ENCODE data around the gene P2RY2. TPM values are rescaled to one million over a fixed set of nuclear protein-coding genes. Genes with fewer than 3 reads are reported as not detected.
"Not testable (repeated sequence)": the region's sequence is repeated elsewhere in the genome, so short reads cannot be mapped to it uniquely, and the experiment has no call there.

The P2RY2 gene
- total RNA-seq, 1 donor from 2014 or later = 3.4 TPM

DNA sequence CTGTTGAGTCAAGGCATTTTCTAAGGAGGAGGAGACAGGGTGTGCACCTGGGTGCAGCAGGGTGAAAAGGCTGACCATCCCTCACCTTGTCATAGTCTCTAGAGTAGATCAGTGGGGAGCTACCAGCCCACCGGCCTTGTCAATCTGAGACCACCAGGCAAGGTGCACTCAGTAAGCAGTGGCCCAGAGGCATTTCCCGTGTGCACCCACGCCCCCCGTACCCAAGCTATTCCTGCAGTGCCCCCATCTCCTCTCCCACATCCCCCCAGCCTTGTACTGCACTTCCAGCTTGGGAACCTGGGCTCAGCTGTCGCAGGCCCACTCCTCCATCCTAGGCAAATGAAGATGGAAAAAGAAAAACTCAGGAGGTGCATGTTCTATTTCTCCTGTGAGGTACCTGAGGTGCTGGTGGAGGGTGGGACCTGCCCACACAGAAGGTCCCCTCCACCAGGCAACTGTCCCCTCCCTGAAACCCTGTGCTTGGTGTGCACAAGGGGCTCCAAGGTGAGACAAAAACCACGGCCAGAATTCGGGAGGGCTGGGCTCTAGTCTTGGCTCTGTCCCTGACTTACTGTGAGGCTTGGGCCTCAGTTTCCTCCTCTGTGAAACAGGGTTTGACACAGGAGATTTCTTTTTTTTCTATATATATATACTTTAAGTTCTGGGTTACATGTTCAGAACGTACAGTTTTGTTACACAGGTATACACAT is 8.4 kb downstream of the P2RY2 start:
- DNase-seq (ENCODE audit: low read depth) = no peak

DNA sequence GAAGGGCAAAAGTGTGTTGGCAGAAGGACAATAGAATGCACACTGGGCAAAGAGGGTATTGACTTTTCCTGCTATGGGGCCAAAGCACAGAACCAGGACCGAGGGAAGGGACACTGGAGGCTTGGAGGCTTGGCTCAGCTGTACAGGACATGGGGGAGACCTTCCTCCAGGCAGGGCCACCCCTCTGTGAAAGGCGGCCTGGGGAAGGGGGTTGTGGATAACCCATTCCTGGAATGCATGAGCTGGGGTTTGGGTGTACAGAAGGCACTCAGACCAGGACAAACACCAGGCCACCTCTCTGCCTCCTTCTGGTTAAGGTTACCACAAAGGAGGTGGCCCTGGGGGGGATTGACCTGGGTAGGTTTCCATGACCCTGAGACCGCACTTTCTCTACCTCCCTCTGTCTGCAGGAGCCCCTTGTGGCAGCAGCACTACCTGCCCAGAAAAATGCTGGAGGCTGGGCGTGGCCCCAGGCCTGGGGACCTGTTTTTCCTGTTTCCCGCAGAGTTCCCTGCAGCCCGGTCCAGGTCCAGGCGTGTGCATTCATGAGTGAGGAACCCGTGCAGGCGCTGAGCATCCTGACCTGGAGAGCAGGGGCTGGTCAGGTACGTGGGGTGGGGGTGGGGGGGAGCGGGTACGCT is 9.6 kb downstream of the P2RY2 start:
- DNase-seq (ENCODE audit: low read depth) = no peak

- DNase-seq (ENCODE audit: low read depth) = no peak
Observed at GRCh38 chr11:73228268-73229134, 10.4 kb downstream of the P2RY2 start.

DNA sequence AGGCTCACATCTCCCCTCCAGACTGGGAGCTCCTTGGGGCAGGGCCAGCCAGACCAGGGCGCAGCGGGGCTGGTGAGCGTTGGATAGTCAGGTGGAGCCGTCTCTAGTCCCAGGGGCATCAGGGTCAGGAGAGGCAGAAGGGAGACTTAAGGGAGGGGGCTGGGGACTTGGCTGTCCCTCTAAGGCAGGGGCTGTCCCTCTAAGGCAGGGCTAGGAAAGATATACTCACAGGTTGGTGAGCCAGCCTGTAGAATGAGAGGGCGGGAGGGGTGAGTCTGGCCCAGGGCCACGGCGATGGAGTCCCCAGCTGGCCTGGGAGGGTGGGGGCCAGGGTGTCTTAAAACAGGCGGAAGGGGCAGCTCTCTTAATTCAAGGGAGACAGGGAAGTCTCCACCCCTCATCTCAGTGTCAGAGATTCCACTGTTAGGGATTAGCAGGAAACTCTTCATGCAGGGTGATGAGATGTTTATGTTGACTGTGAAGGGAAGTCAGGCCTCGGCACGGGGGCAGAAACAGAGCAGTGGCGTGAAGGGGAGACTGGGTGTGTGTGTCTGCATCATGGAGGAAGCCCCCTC is 11.3 kb downstream of the P2RY2 start:
- no peak for DNase-seq (ENCODE audit: low read depth)

DNA sequence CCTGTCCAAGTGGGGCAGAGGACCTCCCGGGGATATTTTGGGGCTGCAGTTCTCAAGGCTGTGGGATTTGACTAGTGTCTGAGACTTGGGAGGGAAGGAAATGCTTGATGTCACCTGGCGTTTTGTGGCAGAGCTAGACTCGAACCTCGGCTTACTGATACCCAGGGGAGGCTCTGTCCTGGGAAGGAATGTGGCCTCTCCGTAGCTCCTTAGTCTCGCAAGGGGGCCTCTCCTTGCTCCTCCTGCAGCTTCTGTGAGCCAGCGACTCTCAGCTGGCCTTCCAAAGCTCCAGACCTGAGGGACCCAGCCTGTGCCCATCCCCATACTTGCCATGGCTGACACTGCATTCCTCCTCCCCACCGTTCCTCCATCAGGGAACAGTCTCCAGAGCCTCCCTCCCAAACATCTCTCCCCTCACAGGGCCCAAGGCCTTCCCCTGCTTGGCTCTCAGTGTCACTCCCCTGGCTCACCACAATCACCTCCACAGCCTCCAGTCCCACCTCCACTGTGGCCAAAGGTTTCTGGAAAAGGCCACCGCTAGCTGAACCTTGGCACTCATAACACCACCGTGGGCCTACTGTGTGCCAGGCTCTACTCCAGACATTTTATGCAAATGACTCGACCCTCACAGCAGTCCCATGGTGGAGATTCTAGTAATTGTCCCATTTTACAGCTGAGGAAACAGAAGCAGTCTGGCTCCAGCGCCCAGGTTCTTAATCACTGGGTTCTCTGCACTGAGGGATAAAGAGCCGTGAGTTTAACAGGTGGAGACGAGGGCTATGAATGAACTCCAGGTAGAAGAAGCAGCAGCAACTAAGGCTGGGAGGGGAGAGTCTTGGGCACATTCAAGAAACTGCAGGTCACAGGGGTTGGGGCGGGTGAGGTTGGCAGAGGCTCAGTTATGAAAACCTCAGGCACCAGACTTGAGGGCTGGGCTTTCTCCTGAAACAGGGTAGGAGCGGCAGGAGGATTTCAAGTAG is 12.1 kb downstream of the P2RY2 start:
- no peak for DNase-seq (ENCODE audit: low read depth)

GRCh38 chr11:73230931-73231330 is 12.8 kb downstream of the P2RY2 start:
- DNase-seq (ENCODE audit: low read depth) = no peak

DNA sequence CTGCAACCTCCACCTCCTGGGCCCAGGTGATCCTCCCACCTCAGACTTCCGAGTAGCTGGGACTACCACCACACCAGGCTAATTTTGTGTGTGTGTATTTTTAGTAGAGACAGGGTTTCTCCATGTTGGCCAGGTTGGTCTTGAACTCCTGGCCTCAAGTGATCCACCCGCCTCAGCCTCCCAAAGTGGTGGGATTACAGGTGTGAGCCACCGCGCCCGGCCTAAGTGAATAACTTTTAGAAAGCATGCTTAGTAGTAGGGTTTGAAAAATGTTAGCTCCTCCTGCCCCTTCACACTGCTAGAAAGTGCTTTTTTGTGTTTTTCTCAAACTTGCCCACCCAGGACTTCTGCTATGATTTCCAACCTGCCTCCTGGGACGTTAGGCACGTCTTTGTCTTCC is 14.4 kb downstream of the P2RY2 start:
- DNase-seq (ENCODE audit: low read depth) = not testable (repeated sequence)

DNA sequence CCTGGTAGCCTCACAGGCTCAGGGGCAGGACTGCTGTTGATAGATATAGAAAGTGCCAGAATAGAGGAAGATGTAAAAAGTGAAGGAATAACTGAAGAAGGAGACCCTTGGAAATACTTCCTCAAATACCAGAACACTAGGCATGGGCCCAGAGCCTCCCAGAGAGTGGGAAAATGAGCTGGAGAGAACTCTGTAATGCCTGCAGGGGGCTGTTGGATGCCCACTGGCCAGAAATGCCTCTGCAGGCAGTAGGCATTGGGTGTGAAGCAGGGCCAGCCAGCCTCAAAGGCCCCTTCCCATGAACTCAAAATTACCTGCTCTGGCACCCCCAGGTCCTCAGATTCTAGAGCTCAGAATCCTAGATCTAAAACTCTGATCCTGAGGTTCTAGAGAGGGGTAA is 15.1 kb downstream of the P2RY2 start:
- DNase-seq (ENCODE audit: low read depth) = no peak

DNA sequence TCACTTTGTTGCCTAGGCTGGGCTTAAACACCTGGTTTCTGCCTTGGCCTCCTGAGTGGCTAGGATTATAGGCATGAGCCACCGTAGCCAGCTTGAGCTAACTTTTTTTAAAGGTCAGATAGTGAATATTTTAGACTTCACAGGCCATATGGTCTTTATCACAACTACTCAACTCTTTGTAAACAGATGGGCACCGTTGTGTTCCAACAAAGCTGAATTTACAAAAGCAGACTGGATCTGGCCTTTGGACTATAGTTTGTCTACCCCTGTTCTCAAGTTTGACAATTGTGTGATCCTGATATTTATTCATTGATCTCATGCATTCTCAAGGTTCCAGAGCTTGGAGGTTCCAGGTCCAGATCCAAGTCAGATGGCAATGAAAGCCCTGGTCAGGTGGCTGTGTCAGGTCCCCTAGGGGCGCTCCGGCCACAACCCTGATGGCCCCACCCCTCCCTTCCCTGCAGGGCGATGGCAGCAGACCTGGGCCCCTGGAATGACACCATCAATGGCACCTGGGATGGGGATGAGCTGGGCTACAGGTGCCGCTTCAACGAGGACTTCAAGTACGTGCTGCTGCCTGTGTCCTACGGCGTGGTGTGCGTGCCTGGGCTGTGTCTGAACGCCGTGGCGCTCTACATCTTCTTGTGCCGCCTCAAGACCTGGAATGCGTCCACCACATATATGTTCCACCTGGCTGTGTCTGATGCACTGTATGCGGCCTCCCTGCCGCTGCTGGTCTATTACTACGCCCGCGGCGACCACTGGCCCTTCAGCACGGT is 15.8 kb downstream of the P2RY2 start:
- no peak for DNase-seq (ENCODE audit: low read depth)

GRCh38 chr11:73234471-73235181 is 16.5 kb downstream of the P2RY2 start:
- no peak for DNase-seq (ENCODE audit: low read depth)

GRCh38 chr11:73235236-73235786 is 17.2 kb downstream of the P2RY2 start:
- no peak for DNase-seq (ENCODE audit: low read depth)

DNA sequence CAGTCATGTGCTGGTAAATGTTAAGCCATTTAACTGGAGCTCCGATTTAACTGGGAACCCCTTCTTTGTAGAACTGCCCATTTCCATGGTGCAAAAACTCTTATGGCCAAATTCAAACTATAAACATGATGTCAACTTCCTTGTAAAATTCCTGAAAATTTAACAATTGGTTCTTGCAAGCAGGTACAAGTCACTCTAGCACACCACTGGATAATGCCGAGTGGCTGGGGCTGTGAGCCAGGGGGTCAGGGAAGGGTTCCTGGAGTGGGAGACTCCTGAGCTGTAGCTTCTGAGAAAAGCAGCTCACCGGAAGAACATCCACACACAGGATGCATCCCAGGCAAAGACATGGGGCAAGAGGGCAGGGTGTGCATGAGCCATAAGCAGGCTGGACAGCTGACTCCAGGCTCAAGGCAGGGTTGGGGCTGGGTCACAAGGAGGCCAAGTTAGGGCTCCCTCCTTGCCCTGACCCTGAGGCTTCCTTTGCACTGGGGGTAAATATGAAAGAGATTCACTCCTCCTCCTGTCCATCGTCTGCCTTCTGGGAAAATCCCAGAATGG is 18.2 kb downstream of the P2RY2 start:
- no peak for DNase-seq (ENCODE audit: low read depth)

- DNase-seq (ENCODE audit: low read depth) = peak; percentile 60
Observed at GRCh38 chr11:73236854-73237253, 18.8 kb downstream of the P2RY2 start.

DNA sequence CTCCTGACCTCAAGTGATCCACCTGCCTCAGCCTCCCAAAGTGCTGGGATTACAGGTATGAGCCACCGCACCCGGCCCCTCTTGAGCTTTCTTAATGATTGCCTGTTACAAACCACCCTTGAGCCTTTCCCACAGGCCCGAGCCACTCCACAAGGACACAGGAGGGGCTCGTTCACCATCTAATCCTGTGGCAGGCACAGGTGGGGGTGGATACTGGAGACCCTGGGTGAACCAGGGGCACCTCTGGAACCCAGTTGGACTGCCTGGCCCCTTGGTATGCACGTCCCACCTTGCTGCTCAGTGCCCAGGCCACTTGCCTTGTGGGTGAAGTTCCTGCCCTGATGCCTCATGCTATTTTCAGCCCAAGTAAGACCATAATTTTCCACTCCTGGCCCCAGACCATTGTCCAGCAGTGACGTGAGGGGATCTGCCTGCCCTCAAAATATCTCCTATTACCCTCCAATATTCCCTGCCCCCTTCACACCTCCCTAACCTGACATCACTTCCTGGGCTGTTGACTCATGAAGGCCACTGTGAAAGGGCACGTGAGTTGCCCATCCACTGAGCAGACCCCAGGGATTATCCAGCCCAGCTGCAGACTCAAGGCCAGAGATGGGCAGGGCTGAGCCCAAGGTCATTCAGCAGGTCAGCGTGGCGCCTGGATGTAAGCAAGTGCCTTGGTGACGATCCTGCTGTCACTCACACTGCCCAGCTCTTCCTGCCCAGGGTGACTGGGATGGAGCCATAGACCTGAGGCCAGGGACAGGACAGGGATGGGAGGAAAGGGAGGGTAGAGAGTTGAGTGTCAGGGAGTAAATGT is 19.6 kb downstream of the P2RY2 start:
- DNase-seq (ENCODE audit: low read depth) = peak; percentile 96

DNA sequence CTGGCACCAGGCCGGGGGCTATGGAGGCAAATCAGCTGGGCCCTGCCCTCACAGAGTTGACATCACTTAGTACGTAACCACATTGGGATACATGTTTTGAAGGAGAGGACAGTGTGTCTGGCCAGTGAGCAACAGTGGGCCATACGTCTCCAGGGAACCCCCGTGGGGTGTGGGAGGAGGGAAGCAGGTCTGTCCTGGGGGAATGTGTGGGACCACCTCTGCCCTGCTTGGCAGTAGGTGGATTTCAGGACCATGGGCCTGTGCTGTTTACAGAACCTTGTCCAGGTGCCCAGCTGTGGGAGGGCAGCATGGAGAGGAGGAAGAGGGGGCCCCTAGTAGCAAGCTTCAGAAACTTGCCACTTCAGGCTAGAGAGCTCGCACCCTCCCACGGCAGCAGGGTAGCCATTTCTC is 21.0 kb downstream of the P2RY2 start:
- no peak for DNase-seq (ENCODE audit: low read depth)

DNA sequence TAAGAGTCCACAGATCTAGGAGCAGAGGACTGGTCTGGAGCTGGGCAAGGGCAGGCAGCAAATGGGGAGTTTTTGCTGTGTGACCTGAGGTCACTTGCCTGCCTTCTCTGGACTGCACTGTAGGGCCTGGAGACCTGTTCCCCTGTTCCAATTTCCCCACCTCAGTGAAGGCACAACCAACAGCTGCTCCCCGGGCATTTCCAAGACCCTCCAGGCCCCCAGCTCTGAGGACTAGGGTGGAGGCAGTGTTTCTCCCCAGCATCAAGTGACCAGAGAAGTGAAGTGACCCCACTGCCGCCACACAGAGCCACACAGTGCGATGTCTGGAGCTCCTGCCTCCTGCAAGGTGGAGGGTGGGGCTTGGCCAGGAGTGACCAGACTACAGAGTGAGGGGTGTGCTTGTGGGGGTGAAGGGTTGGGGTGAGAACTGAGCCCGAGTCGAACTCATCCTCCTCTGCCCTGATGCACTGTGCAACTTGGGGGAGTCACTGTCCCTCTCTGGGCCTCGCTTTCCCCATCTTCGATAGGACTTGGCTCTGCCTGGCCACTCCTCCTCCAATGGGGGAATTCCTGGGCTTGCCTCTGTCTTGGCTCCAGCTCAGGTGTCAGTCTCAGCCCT is 21.6 kb downstream of the P2RY2 start:
- no peak for DNase-seq (ENCODE audit: low read depth)

GRCh38 chr11:73240190-73240781 is 22.2 kb downstream of the P2RY2 start:
- peak; percentile 66 for DNase-seq (ENCODE audit: low read depth)

Data from myocyte (in vitro differentiated cells).